Gastrocnemius medialis (tissue), 4 donors: ENCODE data around the gene AGAP1. TPM values are rescaled to one million over a fixed set of nuclear protein-coding genes. Genes with fewer than 3 reads are reported as not detected.

Source experiments
- ATAC-seq, 2 donors: fragments of 150-250 bp; one replicate each; pipeline ENCODE4 v1.9.1; 2016
- DNase-seq, 2 donors: peaks; one replicate each; pipeline ENCODE4 v3.0.0-alpha.2; 2019
- H3K27ac ChIP-seq, 4 donors: fragments of 200-600 bp; sonication (generic); 1 replicate in 1 of 4; 2 replicates in 3 of 4; pipeline ENCODE4 v1.5.1; 2016 to 2018; ENCODE audit warnings: mild to moderate bottlenecking in 2 of 4, moderate library complexity in 1 of 4
- H3K27me3 ChIP-seq, 3 donors: fragments of 200-600 bp; sonication (generic) in 2 of 3; 1 replicate in 1 of 3; 2 replicates in 2 of 3; pipeline versions ENCODE4 v1.5.1 to v1.6.0; 2016 to 2019; ENCODE audit warnings: mild to moderate bottlenecking in 1 of 3, moderate library complexity in 1 of 3
- H3K36me3 ChIP-seq, 2 donors: fragments of 200-600 bp; sonication (generic) in 1 of 2; one replicate each; pipeline ENCODE4 v1.5.1; 2017 to 2018
- H3K4me1 ChIP-seq, 2 donors: fragments of 200-600 bp; sonication (generic) in 1 of 2; one replicate each; pipeline ENCODE4 v1.5.1; 2016 to 2017; ENCODE audit warnings: mild to moderate bottlenecking in 2 of 2
- H3K4me3 ChIP-seq, 4 donors: fragments of 200-600 bp; sonication (generic) in 3 of 4; 1 replicate in 1 of 4; 2 replicates in 3 of 4; pipeline ENCODE4 v1.5.1; 2016 to 2019; ENCODE audit warnings: mild to moderate bottlenecking in 2 of 4
- H3K9me3 ChIP-seq, 3 donors: fragments of 200-600 bp; sonication (generic) in 2 of 3; 1 replicate in 1 of 3; 2 replicates in 2 of 3; pipeline ENCODE4 v1.5.1; 2016 to 2019
- CTCF ChIP-seq, 5 experiments: fragments of 450-650 bp in 3 of 5; fragments of 200-600 bp in 2 of 5; sonication (generic) in 2 of 5; IDR thresholded peaks in 4 of 5; conservative IDR thresholded peaks in 1 of 5; 1 replicate in 4 of 5; 2 replicates in 1 of 5; pipeline ENCODE4 v1.5.1; 2016 to 2019; ENCODE audit warnings: antibody characterized with exemption in 5 of 5, mild to moderate bottlenecking in 3 of 5, moderate library complexity in 3 of 5
- POLR2A ChIP-seq, 2 donors: fragments of 450-650 bp; IDR thresholded peaks; one replicate each; pipeline ENCODE4 v1.6.1; 2017; ENCODE audit warnings: antibody characterized with exemption in 2 of 2, mild to moderate bottlenecking in 2 of 2, moderate library complexity in 2 of 2
- in situ Hi-C, 4 donors: fragments of 200-750 bp; cut with MboI; loops; one replicate each; pipeline versions ENCODE4 v1.15.0 to v1.8.0; 2017; ENCODE audit warnings: low sequenced_read_pairs in 4 of 4
- intact Hi-C: fragments of 100-400 bp; cut with DNase I; formaldehyde crosslinking; loops from one replicate; pipeline ENCODE4 v1.15.1; 2023; ENCODE audit warnings: low total_unique reads
- total RNA-seq, 4 donors: library from RNA; depleted of rRNA; stranded (reverse); fragments of >200 nt; gene quantifications; one replicate each; pipeline versions ENCODE4 v1.1.0 to v1.2.3, GENCODE V29; 2016

The AGAP1 gene
- total RNA-seq, 4 donors from 2014 or later = 8.5 to 26.8 (median 14.4) TPM

GRCh38 chr2:236106761-236107160 is 612.9 kb downstream of the AGAP1 start:
- H3K9me3 ChIP-seq = no peaks in the 10 kb centered on the region
- H3K27ac ChIP-seq = no peak overlapping the region
- no peaks in the 10 kb centered on the region for H3K27me3 ChIP-seq
- no peak overlapping the region for H3K4me3 ChIP-seq
- in situ Hi-C loops = no loop called here
- TF ChIP-seq POLR2A (IDR thresholded peaks at IDR 0.05) (no peak), CTCF (IDR thresholded peaks at IDR 0.05 in 4 of 5, conservative IDR thresholded peaks at IDR 0.05 in 1 of 5) (no peak)
- intact Hi-C loops = no loop called here
- no peaks in the 10 kb centered on the region for H3K4me1 ChIP-seq
- ATAC-seq (no peak), DNase-seq (no peak)
- H3K36me3 ChIP-seq = no peaks in the 10 kb centered on the region

- DNase-seq (no peak), ATAC-seq (no peak)
Measured at GRCh38 chr2:236107536-236107935, 613.7 kb downstream of the AGAP1 start.

GRCh38 chr2:236107942-236108625 is 614.2 kb downstream of the AGAP1 start:
- in situ Hi-C loops = no loop called here
- H3K9me3 ChIP-seq = no peaks in the 10 kb centered on the region
- TF ChIP-seq CTCF (IDR thresholded peaks at IDR 0.05 in 4 of 5, conservative IDR thresholded peaks at IDR 0.05 in 1 of 5) (no peak), POLR2A (IDR thresholded peaks at IDR 0.05) (no peak)
- H3K27me3 ChIP-seq = no peaks in the 10 kb centered on the region
- no peaks in the 10 kb centered on the region for H3K4me1 ChIP-seq
- intact Hi-C loops = no loop called here
- DNase-seq = no peak
- H3K4me3 ChIP-seq = no peak overlapping the region
- no peaks in the 10 kb centered on the region for H3K36me3 ChIP-seq
- ATAC-seq = no peak
- H3K27ac ChIP-seq = no peak overlapping the region

More at GRCh38 chr2:236107536-236107935, 613.7 kb downstream of the AGAP1 start:
- Histone ChIP-seq H3K27ac (no peak overlapping the region), H3K4me3 (no peak overlapping the region), H3K9me3 (no peaks in the 10 kb centered on the region), H3K4me1 (no peaks in the 10 kb centered on the region), H3K36me3 (no peaks in the 10 kb centered on the region), H3K27me3 (no peaks in the 10 kb centered on the region)
- in situ Hi-C loops = no loop called here
- TF ChIP-seq POLR2A (IDR thresholded peaks at IDR 0.05) (no peak), CTCF (IDR thresholded peaks at IDR 0.05 in 4 of 5, conservative IDR thresholded peaks at IDR 0.05 in 1 of 5) (no peak)
- intact Hi-C loops = no loop called here

GRCh38 chr2:236109061-236109460 is 615.2 kb downstream of the AGAP1 start:
- no peak for TF ChIP-seq CTCF (IDR thresholded peaks at IDR 0.05 in 4 of 5, conservative IDR thresholded peaks at IDR 0.05 in 1 of 5)
- no peak for TF ChIP-seq POLR2A (IDR thresholded peaks at IDR 0.05)
- H3K27ac ChIP-seq = no peak overlapping the region
- intact Hi-C loops (no loop called here), in situ Hi-C loops (no loop called here)
- H3K9me3 ChIP-seq = no peaks in the 10 kb centered on the region
- H3K36me3 ChIP-seq = no peaks in the 10 kb centered on the region
- DNase-seq (no peak), ATAC-seq (no peak)
- H3K27me3 ChIP-seq = no peaks in the 10 kb centered on the region
- no peaks in the 10 kb centered on the region for H3K4me1 ChIP-seq
- H3K4me3 ChIP-seq = no peak overlapping the region

GRCh38 chr2:236109473-236109872 is 615.6 kb downstream of the AGAP1 start:
- intact Hi-C loops (no loop called here), in situ Hi-C loops (no loop called here)
- Histone ChIP-seq H3K27me3 (no peaks in the 10 kb centered on the region), H3K4me1 (no peaks in the 10 kb centered on the region), H3K9me3 (no peaks in the 10 kb centered on the region), H3K36me3 (no peaks in the 10 kb centered on the region), H3K27ac (no peak overlapping the region), H3K4me3 (no peak overlapping the region)
- DNase-seq (no peak), ATAC-seq (no peak)
- TF ChIP-seq POLR2A (IDR thresholded peaks at IDR 0.05) (no peak), CTCF (IDR thresholded peaks at IDR 0.05 in 4 of 5, conservative IDR thresholded peaks at IDR 0.05 in 1 of 5) (no peak)
